A673 (cell line): ENCODE measurements around the gene CST4. TPM values are rescaled to one million over a fixed set of nuclear protein-coding genes. Genes with fewer than 3 reads are reported as not detected.
"Not testable (repeated sequence)": the region's sequence is repeated elsewhere in the genome, so short reads cannot be mapped to it uniquely, and the experiment has no call there.

Experiments used
- BruUV-seq: library from RNA; stranded (reverse); fragments of 400-500 nt; replicated peaks from 2 replicates; lab custom pipeline; 2021; lab: Mats Ljungman, UMichigan
- CTCF ChIA-PET: fragments of 300-600 bp; sonication (Branson Sonifier 250); formaldehyde crosslinking; loops from one replicate; lab custom pipeline; 2022; ENCODE audit warnings: antibody characterized with exemption; lab: Charles Lee
- POLR2A ChIA-PET: fragments of 300-600 bp; sonication (Branson Sonifier 250); formaldehyde crosslinking; loops from one replicate; lab custom pipeline; 2022; ENCODE audit warnings: antibody characterized with exemption; ENCODE audit not compliant: low non-redundant PET; lab: Charles Lee
- DNase-seq: peaks from one replicate; pipeline ENCODE4 v3.0.0-alpha.2; 2015; ENCODE audit warnings: low spot score
- H3K27ac ChIP-seq: fragments of 200-600 bp; sonication (generic); 2 replicates; pipeline ENCODE4 v1.5.1; 2016; ENCODE audit warnings: mixed run types, low read depth, mild to moderate bottlenecking, mixed read lengths, antibody characterized with exemption, low read length; ENCODE audit not compliant: poor library complexity, severe bottlenecking
- H3K27me3 ChIP-seq: fragments of 200-600 bp; sonication (generic); replicated peaks from 2 replicates; pipeline ENCODE4 v1.6.1; 2017; ENCODE audit warnings: mixed run types, low read depth, mild to moderate bottlenecking, mixed read lengths, antibody characterized with exemption, low read length; ENCODE audit not compliant: insufficient read depth, poor library complexity
- H3K36me3 ChIP-seq: fragments of 200-600 bp; sonication (generic); 2 replicates; pipeline ENCODE4 v1.6.1; 2016; ENCODE audit warnings: mixed run types, mild to moderate bottlenecking, mixed read lengths, antibody characterized with exemption, low read length; ENCODE audit not compliant: insufficient read depth, poor library complexity, severe bottlenecking
- H3K4me1 ChIP-seq: fragments of 200-600 bp; sonication (generic); 2 replicates; pipeline ENCODE4 v1.6.1; 2017; ENCODE audit warnings: mixed run types, mild to moderate bottlenecking, mixed read lengths, antibody characterized with exemption, low read length; ENCODE audit not compliant: insufficient read depth, poor library complexity, severe bottlenecking
- H3K4me3 ChIP-seq: fragments of 200-600 bp; sonication (generic); 2 replicates; pipeline ENCODE4 v1.5.1; 2016; ENCODE audit warnings: low read depth, mixed run types, mild to moderate bottlenecking, mixed read lengths, low read length; ENCODE audit not compliant: poor library complexity, severe bottlenecking
- H3K9me3 ChIP-seq: fragments of 200-600 bp; sonication (generic); 2 replicates; pipeline ENCODE4 v1.6.1; 2016; ENCODE audit warnings: mixed run types, low read depth, mild to moderate bottlenecking, mixed read lengths, antibody characterized with exemption, low read length; ENCODE audit not compliant: poor library complexity, severe bottlenecking
- EZH2 ChIP-seq: fragments of 200-600 bp; sonication (generic); IDR thresholded peaks from 2 replicates; pipeline ENCODE4 v1.6.1; 2017; ENCODE audit warnings: borderline replicate concordance, low read depth, mild to moderate bottlenecking, mixed read lengths, antibody characterized with exemption, low read length; ENCODE audit not compliant: poor library complexity, severe bottlenecking
- intact Hi-C: fragments of 100-400 bp; cut with micrococcal nuclease; formaldehyde crosslinking; loops from one replicate; pipeline ENCODE4 v1.10.0; 2022; ENCODE audit not compliant: unreplicated experiment
- total RNA-seq: library from RNA; stranded (reverse); gene quantifications from 2 replicates; pipeline ENCODE4 v1.2.3, GENCODE V29; 2021
- TF ChIP-seq, protein P1 (sequence below): fragments of 300-800, 200-600 bp; sonication (generic); conservative IDR thresholded peaks from 2 replicates; pipeline ENCODE4 v1.5.1; 2017; ENCODE audit warnings: low read depth, mild to moderate bottlenecking, antibody characterized with exemption, low read length, moderate library complexity, mixed read lengths

CST4 gene
- total RNA-seq, 1 experiment from 2014 or later = not detected

DNA sequence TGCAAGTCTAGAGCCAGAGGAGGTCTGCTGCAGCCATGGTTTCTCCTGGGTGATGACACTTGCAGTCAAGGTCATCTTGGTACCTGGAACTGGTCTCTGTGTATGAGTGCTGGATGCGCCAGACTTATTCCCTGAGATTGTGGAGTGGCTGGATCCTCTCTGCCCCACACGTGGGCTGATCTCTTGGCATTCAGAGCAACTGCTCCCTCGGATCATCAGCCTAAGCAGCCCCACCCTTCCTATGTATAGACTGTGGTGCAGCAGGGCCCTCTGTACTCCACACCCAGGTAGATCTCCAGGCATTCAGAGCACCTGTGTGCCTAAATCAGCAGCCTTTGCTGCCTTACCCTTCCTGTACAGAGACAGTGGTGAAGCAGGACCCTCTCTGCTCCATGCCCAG, 12.1 kb upstream of the CST4 start:
- ChIA-PET POLR2A (no interaction called here), CTCF (no interaction called here)
- DNase-seq = no peak
- Histone ChIP-seq H3K27ac (no peak overlapping the region), H3K4me3 (no peak overlapping the region), H3K27me3 (peaks cover 8% of the 10 kb centered on the region), H3K36me3 (no peaks in the 10 kb centered on the region), H3K4me1 (no peaks in the 10 kb centered on the region), H3K9me3 (no peaks in the 10 kb centered on the region)
- intact Hi-C loops = no loop called here
- TF ChIP-seq, protein P1, sequence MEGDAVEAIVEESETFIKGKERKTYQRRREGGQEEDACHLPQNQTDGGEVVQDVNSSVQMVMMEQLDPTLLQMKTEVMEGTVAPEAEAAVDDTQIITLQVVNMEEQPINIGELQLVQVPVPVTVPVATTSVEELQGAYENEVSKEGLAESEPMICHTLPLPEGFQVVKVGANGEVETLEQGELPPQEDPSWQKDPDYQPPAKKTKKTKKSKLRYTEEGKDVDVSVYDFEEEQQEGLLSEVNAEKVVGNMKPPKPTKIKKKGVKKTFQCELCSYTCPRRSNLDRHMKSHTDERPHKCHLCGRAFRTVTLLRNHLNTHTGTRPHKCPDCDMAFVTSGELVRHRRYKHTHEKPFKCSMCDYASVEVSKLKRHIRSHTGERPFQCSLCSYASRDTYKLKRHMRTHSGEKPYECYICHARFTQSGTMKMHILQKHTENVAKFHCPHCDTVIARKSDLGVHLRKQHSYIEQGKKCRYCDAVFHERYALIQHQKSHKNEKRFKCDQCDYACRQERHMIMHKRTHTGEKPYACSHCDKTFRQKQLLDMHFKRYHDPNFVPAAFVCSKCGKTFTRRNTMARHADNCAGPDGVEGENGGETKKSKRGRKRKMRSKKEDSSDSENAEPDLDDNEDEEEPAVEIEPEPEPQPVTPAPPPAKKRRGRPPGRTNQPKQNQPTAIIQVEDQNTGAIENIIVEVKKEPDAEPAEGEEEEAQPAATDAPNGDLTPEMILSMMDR = no peak
- no peak for TF ChIP-seq EZH2
- no TSS peak for BruUV-seq

DNA sequence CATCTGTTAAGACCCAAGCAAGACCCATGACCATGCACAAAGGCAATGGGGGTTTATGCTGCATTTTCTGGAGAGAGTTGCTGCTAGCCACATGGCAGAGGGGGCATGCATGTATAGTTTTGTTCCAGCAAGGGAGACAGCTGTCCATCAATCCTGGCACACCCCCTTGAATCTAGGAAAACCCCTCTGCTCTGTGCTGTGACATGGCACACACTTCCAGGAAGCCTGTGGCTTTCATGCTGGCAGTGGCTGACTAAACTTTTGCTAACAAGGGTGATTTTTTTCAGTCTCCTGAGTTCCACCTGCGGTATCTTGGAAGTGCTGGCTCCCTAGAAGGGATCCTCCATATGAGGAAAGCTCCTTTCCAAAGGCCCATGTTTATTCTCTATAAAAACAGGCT, 9.1 kb upstream of the CST4 start:
- POLR2A ChIA-PET = no interaction called here
- no peak overlapping the region for H3K4me3 ChIP-seq
- no peak for TF ChIP-seq EZH2
- TF ChIP-seq, protein P1 = no peak
- DNase-seq = no peak
- no peaks in the 10 kb centered on the region for H3K4me1 ChIP-seq
- no peak overlapping the region for H3K27ac ChIP-seq
- CTCF ChIA-PET = no interaction called here
- peaks cover 11% of the 10 kb centered on the region for H3K27me3 ChIP-seq
- no peaks in the 10 kb centered on the region for H3K9me3 ChIP-seq
- BruUV-seq = no TSS peak
- intact Hi-C loops = no loop called here
- H3K36me3 ChIP-seq = no peaks in the 10 kb centered on the region

DNA sequence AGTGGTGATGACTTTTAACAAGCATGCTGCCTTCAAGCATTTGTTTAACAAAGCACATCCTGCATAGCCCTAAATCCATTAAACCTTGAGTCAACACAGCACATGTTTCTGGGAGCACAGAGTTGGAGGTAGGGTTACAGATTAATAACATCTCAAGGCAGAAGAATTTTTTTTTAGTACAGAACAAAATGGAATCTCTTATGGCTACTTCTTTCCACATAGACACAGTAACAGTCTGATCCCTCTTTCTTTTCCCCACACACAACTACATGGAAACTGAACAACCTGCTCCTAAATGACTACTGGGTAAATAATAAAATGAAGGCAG, 6.2 kb upstream of the CST4 start:
- H3K36me3 ChIP-seq, H3K9me3 ChIP-seq, H3K27ac ChIP-seq, DNase-seq, CTCF ChIA-PET, H3K4me3 ChIP-seq, H3K27me3 ChIP-seq, H3K4me1 ChIP-seq, BruUV-seq, intact Hi-C loops, POLR2A ChIA-PET: not testable (repeated sequence)

DNA sequence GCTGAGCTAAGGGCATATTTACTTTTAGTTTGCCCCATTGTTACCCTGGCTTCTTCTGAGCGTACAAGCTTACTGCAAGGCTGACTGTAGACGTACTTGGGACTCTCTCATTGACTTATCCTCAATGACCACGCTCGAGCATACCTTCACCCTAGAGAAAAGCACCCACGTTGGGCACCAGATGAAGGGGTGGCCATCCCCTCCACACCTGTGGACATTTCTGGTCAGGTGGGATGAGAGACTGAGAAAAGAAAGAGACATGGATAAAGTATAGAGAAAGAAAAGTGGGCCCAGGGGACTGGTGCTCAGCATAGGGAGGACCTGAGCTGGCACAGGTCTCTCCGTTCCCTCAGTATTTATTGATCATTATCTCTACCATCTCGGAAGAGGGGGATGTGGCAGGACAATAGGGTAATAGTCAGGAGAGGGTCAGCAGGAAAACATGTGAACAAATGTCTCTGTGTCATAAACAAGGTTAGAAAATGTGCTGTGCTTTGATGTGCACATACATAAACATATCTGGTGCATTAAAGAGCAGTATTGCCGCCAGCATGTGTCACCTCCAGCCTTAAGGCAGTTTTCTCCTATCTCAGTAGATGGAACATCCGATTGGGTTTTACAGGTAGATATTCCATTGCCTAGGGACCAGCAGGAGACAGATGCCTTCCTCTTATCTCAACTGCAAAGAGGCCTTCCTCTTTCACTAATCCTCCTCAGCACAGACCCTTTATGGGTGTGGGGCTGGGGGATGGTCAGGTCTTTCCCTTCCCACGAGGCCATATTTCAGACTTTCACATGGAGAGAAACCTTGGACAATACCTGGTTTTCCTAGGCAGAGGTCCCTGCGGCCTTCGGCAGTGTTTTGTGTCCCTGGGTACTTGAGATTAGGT, 5.6 kb upstream of the CST4 start:
- H3K27me3 ChIP-seq, H3K36me3 ChIP-seq, intact Hi-C loops, H3K27ac ChIP-seq, H3K9me3 ChIP-seq, POLR2A ChIA-PET, H3K4me1 ChIP-seq, CTCF ChIA-PET, BruUV-seq, H3K4me3 ChIP-seq, DNase-seq: not testable (repeated sequence)

DNA sequence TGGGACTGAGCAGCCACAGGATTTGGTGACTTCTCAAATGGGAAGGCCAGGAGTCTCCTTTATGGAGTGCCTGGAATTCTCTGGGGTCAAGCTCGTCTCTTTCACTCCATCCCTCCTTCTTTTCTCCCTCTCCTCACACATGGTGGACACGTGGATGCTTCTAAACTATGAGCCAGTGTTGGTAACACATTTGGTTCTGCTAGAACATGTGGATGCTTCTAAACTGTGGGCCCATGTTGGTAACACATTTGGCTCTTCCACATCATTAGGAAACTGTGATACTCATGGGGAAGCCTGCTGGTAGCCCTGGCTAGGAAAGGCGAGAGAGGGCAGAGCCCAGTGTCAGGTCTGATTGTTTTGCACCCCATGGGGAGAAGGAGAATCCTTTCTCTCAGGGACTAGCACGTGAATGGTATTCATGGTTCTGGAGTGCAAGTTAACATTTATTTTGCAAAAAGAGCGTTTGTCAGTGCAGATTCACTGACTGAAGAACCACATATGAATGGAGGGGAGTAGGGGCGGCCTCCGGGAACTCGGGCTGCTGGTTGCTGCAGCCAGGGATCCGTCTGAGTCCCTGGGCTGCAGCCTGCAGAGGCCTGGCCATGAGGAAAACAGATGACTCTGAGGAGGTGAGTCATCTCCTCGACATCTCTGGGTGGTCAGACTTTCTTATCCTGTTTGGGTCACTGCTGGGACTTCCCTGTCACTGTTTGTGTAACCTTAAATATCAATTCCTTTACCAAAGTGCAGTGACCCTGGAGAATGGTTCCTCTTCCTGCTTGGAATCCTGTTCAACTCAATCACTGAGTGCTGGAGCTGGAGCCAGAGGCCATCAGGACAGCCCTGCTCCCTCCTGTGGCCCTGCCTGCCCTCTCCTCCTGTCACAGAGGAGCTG, 4.1 kb upstream of the CST4 start:
- H3K9me3 ChIP-seq, intact Hi-C loops, CTCF ChIA-PET, DNase-seq, BruUV-seq, H3K27ac ChIP-seq, H3K27me3 ChIP-seq, POLR2A ChIA-PET, H3K4me3 ChIP-seq, H3K36me3 ChIP-seq, H3K4me1 ChIP-seq: not testable (repeated sequence)
